GM19463 (cell line): ENCODE data around the gene ADARB2.

Experiments
- ATAC-seq: cut with Tn5 transposase; IDR thresholded peaks from one replicate; pipeline ENCODE4 v1.9.1; 2021; ENCODE audit warnings: mild to moderate bottlenecking, moderate library complexity; ENCODE audit not compliant: unreplicated experiment

The ADARB2 gene

GRCh38 chr10:1203704-1204103, 533.6 kb downstream of the ADARB2 start:
- ATAC-seq = no peak

- ATAC-seq = no peak
Observed at GRCh38 chr10:1203216-1203615, 534.1 kb downstream of the ADARB2 start.

- no peak for ATAC-seq
Observed at GRCh38 chr10:1202343-1202742, 535.0 kb downstream of the ADARB2 start.

GRCh38 chr10:1200866-1201807, 536.2 kb downstream of the ADARB2 start:
- no peak for ATAC-seq

- no peak for ATAC-seq
Observed at GRCh38 chr10:1199897-1200721, 537.2 kb downstream of the ADARB2 start.

GRCh38 chr10:1199345-1199673, 538.0 kb downstream of the ADARB2 start:
- no peak for ATAC-seq

GRCh38 chr10:1198453-1199344, 538.6 kb downstream of the ADARB2 start:
- ATAC-seq = no peak

GRCh38 chr10:1197384-1197783, 539.9 kb downstream of the ADARB2 start:
- ATAC-seq = no peak

- ATAC-seq = no peak
Observed at GRCh38 chr10:1196656-1197055, 540.7 kb downstream of the ADARB2 start.

GRCh38 chr10:1195828-1196227, 541.5 kb downstream of the ADARB2 start:
- no peak for ATAC-seq

GRCh38 chr10:1194161-1194560, 543.2 kb downstream of the ADARB2 start:
- no peak for ATAC-seq

- no peak for ATAC-seq
Observed at GRCh38 chr10:1193561-1193960, 543.8 kb downstream of the ADARB2 start.

GRCh38 chr10:1191752-1192151, 545.6 kb downstream of the ADARB2 start:
- no peak for ATAC-seq

GRCh38 chr10:1190791-1191490, 546.4 kb downstream of the ADARB2 start:
- no peak for ATAC-seq

- ATAC-seq = no peak
Observed at GRCh38 chr10:1190052-1190395, 547.3 kb downstream of the ADARB2 start.

- ATAC-seq = no peak
Observed at GRCh38 chr10:1189166-1190051, 547.9 kb downstream of the ADARB2 start.

GRCh38 chr10:1188558-1189135, 548.7 kb downstream of the ADARB2 start:
- no peak for ATAC-seq

- no peak for ATAC-seq
Observed at GRCh38 chr10:1187855-1188557, 549.3 kb downstream of the ADARB2 start.
